SIG-M5 treated with dmso at 0.1 percent for 504 hours (cell line): Measurements from ENCODE around the gene SLC35F5.
A peak's percentile ranks its signal among the peaks of the same experiment; 100 is the strongest.
"Not testable (repeated sequence)": the region's sequence is repeated elsewhere in the genome, so short reads cannot be mapped to it uniquely, and the experiment has no call there.

Source experiments
- DNase-seq: peaks from one replicate; lab custom pipeline; 2025; ENCODE audit not compliant: unreplicated experiment; lab: John Stamatoyannopoulos, UW

The SLC35F5 gene, protein sequence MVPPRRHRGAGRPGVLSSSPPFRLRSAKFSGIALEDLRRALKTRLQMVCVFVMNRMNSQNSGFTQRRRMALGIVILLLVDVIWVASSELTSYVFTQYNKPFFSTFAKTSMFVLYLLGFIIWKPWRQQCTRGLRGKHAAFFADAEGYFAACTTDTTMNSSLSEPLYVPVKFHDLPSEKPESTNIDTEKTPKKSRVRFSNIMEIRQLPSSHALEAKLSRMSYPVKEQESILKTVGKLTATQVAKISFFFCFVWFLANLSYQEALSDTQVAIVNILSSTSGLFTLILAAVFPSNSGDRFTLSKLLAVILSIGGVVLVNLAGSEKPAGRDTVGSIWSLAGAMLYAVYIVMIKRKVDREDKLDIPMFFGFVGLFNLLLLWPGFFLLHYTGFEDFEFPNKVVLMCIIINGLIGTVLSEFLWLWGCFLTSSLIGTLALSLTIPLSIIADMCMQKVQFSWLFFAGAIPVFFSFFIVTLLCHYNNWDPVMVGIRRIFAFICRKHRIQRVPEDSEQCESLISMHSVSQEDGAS

DNA sequence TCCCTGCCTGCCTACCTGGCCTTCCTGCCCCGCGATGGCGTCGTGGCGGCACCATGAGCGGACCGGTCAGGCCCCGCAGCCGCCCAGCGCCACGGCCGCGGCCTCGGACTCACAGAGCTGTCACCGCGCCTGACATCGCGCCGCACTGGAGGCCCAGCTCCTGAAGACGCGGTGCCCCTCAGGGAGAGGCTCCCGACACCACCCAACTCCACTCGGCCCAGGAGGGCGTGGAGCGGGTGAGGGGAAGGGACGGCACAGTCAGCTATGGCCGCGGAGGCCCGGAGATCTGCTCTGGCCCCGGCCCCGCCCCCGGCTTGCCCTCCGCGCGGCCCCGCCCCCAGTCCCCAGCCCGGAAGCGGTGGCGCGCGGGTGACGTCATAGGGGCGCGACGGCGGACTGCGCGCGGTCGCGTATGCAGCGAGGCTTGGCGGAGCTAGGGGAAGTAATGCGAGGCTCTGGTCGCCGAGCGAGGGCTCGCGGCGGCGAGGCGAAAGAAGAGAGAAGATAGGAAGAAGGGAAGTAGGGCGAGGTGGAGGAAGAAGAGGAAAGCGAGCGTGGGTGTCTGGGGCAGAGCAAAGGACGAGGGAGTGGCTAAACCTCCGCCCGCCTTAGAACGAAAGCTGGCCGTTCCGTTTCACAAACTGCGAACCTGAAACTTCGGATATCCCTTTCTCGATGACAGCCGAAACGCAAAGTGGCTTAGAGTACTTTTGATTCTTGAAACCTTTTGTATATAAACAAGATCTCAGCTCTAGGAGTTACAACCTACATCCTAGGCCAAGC lies at the start of gene SLC35F5:
Gene SLC35F5 (minus strand): TSS at position 288 of the 783 bp plus-strand sequence. CDS start 233 bp downstream, at position 55.
- DNase-seq: peak; percentile 93

GRCh38 chr2:113799375-113799774 lies 42.9 kb upstream of the SLC35F5 start:
- DNase-seq: peak; percentile 79

DNA sequence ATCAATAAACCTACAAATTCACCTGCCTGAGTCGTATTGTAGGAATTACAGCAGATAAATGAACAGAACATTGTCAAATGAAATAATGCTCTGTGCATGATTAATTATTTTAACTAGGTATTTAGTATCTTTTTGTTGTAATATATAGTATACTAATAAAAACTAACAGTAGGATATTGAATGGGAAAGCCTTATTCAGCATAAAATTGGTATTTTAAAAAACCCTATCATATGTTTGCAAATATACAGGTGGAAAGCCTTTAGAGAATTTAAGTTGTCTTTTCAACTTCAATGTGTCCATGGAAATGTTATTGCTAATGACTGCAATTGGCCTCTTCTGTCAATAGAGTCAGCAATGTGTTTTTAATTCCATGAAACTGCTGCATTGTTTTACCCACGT lies 40.8 kb upstream of the SLC35F5 start:
- DNase-seq: no peak

- DNase-seq: no peak
Measured at GRCh38 chr2:113796592-113797175, 40.2 kb upstream of the SLC35F5 start.

- DNase-seq: no peak
Measured at GRCh38 chr2:113795405-113795920, 39.0 kb upstream of the SLC35F5 start.

DNA sequence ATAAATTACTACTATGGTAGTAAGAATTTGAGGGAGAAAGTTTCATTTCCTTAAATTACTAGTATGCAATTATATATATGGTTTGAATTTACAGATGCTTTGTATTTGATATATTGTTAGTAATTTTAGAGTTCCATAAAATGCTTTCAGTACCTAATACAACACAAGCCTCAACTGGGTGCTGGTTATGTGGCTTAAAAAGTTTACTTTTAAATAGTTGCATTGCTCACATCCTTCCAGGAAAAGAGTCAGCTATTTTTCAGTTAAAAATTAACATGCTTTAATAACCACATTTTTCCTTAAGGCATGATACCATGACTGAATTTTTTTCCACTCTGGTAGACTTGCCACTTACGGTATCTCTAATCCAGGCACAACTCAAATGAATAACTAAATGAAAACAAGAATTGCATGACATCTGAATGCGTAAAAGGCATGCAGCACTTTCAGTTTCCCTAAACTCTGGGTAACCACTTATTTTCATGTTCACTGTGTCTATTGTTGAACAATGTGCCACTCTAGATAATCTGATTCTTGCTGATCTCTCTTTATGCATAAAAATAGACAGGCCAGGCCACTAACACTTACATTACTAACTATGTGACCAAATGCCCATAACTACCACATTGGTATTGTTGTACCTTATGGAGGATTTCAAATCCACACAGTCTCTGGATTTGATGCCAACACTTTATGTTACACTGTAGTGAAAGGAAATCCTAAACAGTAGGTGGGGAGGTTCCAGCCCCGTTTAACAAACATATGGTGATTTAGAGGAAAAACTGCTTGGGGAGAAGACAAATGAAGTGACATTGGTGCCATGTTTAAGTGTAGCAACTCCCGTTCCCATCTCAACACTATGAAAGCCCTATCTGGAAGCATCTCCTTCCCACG lies 35.5 kb upstream of the SLC35F5 start:
- DNase-seq: no peak

DNA sequence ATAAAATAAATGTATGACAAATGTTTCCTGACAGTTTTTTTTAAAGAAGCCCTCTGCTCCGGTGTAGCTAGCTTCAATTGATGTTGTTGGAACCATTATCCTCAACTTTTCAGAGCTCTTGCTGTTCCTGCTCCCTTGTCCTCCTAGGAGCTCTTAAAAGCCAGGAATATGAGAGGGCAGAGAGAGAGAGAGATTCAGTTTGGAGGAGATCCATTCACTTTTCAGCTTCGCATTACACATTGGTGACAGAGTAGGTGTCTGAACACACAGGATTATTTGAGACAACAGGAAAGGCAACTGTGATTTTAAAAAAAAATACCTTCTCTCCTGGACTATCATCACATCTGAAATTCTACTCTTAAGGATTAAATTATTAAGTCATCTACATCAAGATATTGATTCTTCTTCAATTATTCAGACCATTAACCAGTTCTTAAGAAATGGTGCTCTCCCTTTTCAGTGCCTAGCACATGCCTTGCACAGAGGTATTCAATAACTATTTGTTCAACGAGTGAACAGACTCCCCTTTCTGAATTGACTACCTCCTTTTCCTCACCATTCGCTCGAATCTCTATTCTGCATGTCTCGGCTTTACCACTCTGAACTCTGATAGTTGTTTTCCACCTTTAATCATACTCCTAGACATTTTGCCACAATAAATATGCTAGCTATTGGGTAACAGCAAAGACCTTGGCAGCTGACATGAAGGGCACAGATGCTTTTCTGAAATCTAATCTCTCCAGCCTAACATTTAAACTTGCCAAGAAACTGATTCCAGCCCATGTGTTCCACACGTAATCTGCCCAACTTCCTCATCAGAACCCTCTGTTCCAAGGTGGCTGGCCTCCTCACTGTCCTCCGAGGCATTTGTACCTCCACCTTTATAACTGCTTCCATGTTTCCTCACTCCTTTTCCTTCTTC lies 28.6 kb upstream of the SLC35F5 start:
- no peak for DNase-seq

- no peak for DNase-seq
Measured at GRCh38 chr2:113780472-113780871, 24.0 kb upstream of the SLC35F5 start.

- no peak for DNase-seq
Measured at GRCh38 chr2:113777371-113777770, 20.9 kb upstream of the SLC35F5 start.

- DNase-seq: no peak
Measured at GRCh38 chr2:113776949-113777348, 20.5 kb upstream of the SLC35F5 start.

- DNase-seq: not testable (repeated sequence)
Measured at GRCh38 chr2:113774616-113775015, 18.2 kb upstream of the SLC35F5 start.

DNA sequence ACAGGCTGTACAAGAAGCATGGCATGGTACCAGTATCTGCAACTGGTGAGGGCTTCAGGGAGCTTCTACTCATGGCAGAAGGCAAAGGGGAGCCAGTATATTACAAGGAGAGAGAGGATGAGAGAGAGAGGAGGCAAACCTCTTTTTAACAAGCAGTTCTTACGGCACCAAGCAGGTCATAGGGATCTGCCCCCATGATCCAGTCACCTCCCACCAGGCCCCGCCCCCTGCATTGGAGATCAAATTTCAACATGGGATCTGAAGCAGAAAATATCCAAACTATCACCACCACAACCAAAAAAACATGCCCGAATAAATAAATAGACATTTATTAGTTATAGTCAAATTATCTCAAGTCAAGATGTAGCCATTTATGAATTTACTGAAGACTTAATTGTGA lies 14.5 kb upstream of the SLC35F5 start:
- no peak for DNase-seq

- DNase-seq: no peak
Measured at GRCh38 chr2:113769555-113769954, 13.1 kb upstream of the SLC35F5 start.

GRCh38 chr2:113768770-113769169 lies 12.3 kb upstream of the SLC35F5 start:
- no peak for DNase-seq

- DNase-seq: no peak
Measured at GRCh38 chr2:113767811-113768460, 11.5 kb upstream of the SLC35F5 start.

GRCh38 chr2:113765276-113765675 lies 8.8 kb upstream of the SLC35F5 start:
- no peak for DNase-seq

- DNase-seq: no peak
Measured at GRCh38 chr2:113762377-113763118, 6.1 kb upstream of the SLC35F5 start.

- DNase-seq: no peak
Measured at GRCh38 chr2:113760400-113760799, 4.0 kb upstream of the SLC35F5 start.
